ENCODE data around the gene MED9. TPM values are rescaled to one million over a fixed set of nuclear protein-coding genes. Genes with fewer than 3 reads are reported as not detected.

The MED9 gene
- polyA plus RNA-seq, 4 donors: 11.6 to 18.6 (median 16.9) TPM

DNA sequence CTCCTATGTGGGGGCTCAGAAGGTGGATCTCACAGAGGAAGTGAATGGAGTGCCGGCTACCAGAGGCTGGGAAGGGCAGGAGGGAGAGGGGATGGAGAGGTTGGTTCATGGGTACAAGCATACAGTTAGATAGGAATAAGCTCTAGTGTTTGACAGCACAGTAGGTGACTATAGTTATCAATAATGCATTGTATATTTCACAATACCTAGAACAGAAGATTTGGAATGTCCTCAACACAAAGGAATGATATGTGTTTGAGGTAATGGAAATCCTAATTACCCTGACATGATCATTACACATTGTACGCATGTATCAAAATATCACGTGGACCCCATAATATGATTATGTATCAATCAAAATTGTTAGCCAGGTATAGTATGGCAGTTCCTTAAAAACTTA, 38.9 kb upstream of the MED9 start:
- Histone ChIP-seq H3K9me3 (ENCODE audit: control insufficient read depth in 2 of 2, insufficient read depth in 1 of 2, low read depth in 1 of 2, low read length in 1 of 2) (no peaks in the 10 kb centered on the region), H3K36me3 (ENCODE audit: control insufficient read depth in 3 of 3, insufficient read depth in 2 of 3, low read depth in 1 of 3, low read length in 3 of 3) (no peaks in the 10 kb centered on the region), H3K27me3 (ENCODE audit: control insufficient read depth in 3 of 3, insufficient read depth in 3 of 3, low read length in 3 of 3) (no peaks in the 10 kb centered on the region), H3K4me3 (ENCODE audit: low read depth in 1 of 3, low read length in 3 of 3) (no peak overlapping the region), H3K27ac (ENCODE audit: low read depth in 1 of 3, low read length in 2 of 3) (no peak overlapping the region), H3K4me1 (ENCODE audit: control insufficient read depth in 3 of 3, insufficient read depth in 2 of 3, low read depth in 1 of 3, low read length in 2 of 3) (no peaks in the 10 kb centered on the region)
- FAIRE-seq: no peak
- WGBS, 3 donors: 89 to 93% (median 91%) methylated on average over 3 of the region's 3 CpGs
- no peak for DNase-seq

DNA sequence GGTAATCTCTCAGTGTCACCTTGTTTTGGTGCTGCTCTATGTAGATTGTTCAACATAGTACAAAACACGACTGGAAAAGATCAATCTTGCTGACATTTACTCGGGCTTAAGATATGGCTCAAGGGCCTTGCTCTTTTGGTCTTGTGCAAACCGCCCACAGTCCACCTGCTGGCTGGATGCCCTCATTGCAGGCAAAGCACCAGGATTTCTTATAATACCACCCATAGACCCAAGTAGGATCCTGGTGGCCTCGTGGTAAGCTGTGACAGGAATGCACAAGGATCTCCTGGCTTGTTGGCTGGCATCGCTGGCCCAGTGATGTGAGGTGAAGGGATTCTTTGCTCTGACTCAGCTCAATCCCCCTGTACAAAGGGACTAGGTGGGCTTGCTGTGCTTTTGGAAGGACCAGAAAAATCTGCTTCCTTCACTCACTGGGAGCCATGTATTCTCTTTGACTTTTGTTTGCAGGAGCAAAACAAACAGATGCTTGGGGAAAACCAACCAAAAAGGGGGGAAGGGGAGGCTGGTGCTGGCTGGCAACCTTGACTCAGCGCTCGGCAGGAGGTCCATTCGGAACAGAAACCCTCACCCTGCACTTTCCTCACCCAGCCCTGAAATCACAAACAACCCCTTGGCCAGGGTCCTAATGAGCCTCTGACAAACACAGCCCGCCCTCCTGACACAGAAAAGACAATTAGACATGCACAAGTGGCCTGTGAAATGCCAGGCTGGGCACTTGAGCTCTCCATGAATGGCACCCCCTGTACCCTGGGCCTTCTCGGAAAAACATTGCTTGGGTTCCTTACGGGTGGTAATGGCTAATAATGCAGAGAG, 36.6 kb upstream of the MED9 start:
- no peak overlapping the region for H3K4me3 ChIP-seq (ENCODE audit: low read depth in 1 of 3, low read length in 3 of 3)
- no peaks in the 10 kb centered on the region for H3K4me1 ChIP-seq (ENCODE audit: control insufficient read depth in 3 of 3, insufficient read depth in 2 of 3, low read depth in 1 of 3, low read length in 2 of 3)
- DNase-seq (peak; percentile 63 to 68), FAIRE-seq (no peak)
- no peaks in the 10 kb centered on the region for H3K9me3 ChIP-seq (ENCODE audit: control insufficient read depth in 2 of 2, insufficient read depth in 1 of 2, low read depth in 1 of 2, low read length in 1 of 2)
- H3K27me3 ChIP-seq (ENCODE audit: control insufficient read depth in 3 of 3, insufficient read depth in 3 of 3, low read length in 3 of 3): no peaks in the 10 kb centered on the region
- H3K36me3 ChIP-seq (ENCODE audit: control insufficient read depth in 3 of 3, insufficient read depth in 2 of 3, low read depth in 1 of 3, low read length in 3 of 3): no peaks in the 10 kb centered on the region
- H3K27ac ChIP-seq (ENCODE audit: low read depth in 1 of 3, low read length in 2 of 3): no peak overlapping the region
- WGBS, 3 donors: 56 to 69% (median 63%) methylated on average over 11 of the region's 11 CpGs

DNA sequence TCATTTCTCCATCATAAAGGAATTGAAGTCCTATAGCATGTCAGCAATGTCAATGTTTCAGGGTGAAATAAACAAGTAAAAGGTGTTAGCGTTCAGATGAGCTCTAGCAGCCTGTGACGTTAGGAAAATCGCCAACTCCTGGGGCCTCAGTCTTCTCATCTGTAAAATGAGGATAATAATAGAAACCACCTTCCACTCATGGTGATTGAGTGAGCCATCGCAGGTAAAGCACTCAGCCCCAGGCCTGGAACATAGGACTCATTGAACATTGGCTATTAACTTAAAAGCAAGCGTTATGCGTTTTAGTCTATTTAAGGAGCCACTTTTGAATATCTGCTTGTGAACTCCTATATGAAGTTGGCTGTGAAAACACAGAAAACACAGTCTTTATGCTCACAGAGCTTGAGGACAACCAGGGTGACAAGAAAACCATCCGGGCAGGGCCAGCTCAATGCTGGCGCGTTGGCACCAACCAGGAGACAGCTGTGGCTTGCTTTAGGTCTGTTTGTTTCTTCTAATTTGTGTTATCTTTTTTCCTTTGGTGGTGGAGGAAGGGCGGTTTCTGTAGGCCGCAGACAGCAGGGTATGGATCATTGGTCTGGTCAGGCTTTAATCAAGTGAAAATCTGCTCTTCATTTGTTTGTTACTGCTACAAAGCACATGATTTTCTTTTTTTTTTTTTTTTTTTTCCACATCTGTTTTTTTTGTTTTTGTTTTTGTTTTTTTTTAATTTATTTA, 35.7 kb upstream of the MED9 start:
- 91 to 94% (median 92%) methylated on average over 11 of the region's 11 CpGs for WGBS, 3 donors
- Histone ChIP-seq H3K27me3 (ENCODE audit: control insufficient read depth in 3 of 3, insufficient read depth in 3 of 3, low read length in 3 of 3) (no peaks in the 10 kb centered on the region), H3K27ac (ENCODE audit: low read depth in 1 of 3, low read length in 2 of 3) (no peak overlapping the region), H3K36me3 (ENCODE audit: control insufficient read depth in 3 of 3, insufficient read depth in 2 of 3, low read depth in 1 of 3, low read length in 3 of 3) (no peaks in the 10 kb centered on the region), H3K4me1 (ENCODE audit: control insufficient read depth in 3 of 3, insufficient read depth in 2 of 3, low read depth in 1 of 3, low read length in 2 of 3) (peaks cover 0 to 4% (median 0%) of the 10 kb centered on the region in 3 donors), H3K9me3 (ENCODE audit: control insufficient read depth in 2 of 2, insufficient read depth in 1 of 2, low read depth in 1 of 2, low read length in 1 of 2) (no peaks in the 10 kb centered on the region), H3K4me3 (ENCODE audit: low read depth in 1 of 3, low read length in 3 of 3) (no peak overlapping the region)
- DNase-seq (no peak), FAIRE-seq (no peak)

DNA sequence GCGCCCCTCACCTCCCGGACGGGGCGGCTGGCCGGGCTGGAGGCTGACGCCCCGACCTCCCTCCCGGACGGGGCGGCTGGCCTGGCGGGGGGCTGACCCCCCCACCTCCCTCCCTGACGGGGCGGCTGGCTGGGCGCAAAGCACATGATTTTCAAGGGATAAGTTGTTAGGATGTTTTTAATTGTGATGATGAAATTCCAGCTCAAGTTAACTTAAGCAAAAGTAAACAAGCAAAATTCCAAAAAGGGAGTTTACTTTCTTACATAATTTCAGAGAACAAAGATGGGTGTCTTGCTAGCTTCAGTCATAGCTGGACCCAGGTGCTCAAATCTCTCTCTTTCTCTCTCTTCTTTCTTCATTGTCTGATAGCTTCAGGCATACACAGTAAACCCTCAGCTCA, 33.6 kb upstream of the MED9 start:
- Histone ChIP-seq H3K27ac (ENCODE audit: low read depth in 1 of 3, low read length in 2 of 3) (peak overlapping the region in 1 of 3 donors; percentile 43), H3K36me3 (ENCODE audit: control insufficient read depth in 3 of 3, insufficient read depth in 2 of 3, low read depth in 1 of 3, low read length in 3 of 3) (no peaks in the 10 kb centered on the region), H3K9me3 (ENCODE audit: control insufficient read depth in 2 of 2, insufficient read depth in 1 of 2, low read depth in 1 of 2, low read length in 1 of 2) (no peaks in the 10 kb centered on the region), H3K27me3 (ENCODE audit: control insufficient read depth in 3 of 3, insufficient read depth in 3 of 3, low read length in 3 of 3) (no peaks in the 10 kb centered on the region), H3K4me3 (ENCODE audit: low read depth in 1 of 3, low read length in 3 of 3) (no peak overlapping the region), H3K4me1 (ENCODE audit: control insufficient read depth in 3 of 3, insufficient read depth in 2 of 3, low read depth in 1 of 3, low read length in 2 of 3) (peaks cover 0 to 4% (median 0%) of the 10 kb centered on the region in 3 donors)
- FAIRE-seq: no peak
- 75 to 89% (median 81%) methylated on average over 5 to 14 of the region's 14 CpGs for WGBS, 3 donors
- no peak for DNase-seq

DNA sequence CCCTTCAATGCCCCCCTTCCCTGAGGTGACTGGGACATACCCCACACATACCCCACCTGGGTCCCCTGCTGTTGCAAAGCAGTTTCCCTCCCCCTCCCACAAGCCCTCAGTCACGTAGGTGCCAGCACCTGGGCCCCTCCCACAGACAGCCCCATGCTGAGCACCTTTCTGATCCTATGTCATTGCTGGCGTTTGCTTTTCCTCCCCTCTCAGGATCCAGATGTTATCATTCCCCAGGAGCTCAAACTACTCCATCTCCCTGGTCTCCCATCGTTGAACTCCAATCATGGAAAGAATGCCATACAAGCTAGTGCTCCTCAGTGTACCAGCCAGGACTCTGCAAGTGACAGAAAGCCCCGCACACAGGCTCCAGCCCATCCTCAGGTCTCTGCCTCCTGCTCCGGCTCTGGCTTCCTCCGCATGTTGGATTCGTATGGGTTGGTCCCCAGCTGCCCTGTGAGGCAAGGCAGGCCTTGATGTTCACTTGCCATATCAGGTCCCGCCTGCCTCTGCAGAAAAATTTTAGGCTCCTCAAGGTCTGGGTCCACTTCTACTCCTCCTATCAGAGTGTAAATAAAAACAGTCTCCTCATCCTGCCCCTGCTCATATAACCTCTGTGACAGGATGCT, 31.4 kb upstream of the MED9 start:
- no peak overlapping the region for H3K4me3 ChIP-seq (ENCODE audit: low read depth in 1 of 3, low read length in 3 of 3)
- H3K36me3 ChIP-seq (ENCODE audit: control insufficient read depth in 3 of 3, insufficient read depth in 2 of 3, low read depth in 1 of 3, low read length in 3 of 3): no peaks in the 10 kb centered on the region
- H3K27ac ChIP-seq (ENCODE audit: low read depth in 1 of 3, low read length in 2 of 3): peak overlapping the region in 2 of 3 donors; percentile 8 to 41
- H3K27me3 ChIP-seq (ENCODE audit: control insufficient read depth in 3 of 3, insufficient read depth in 3 of 3, low read length in 3 of 3): peaks cover 0 to 1% (median 0%) of the 10 kb centered on the region in 3 donors
- FAIRE-seq: no peak
- WGBS, 3 donors: 59 to 79% (median 71%) methylated on average over 8 of the region's 8 CpGs
- no peaks in the 10 kb centered on the region for H3K9me3 ChIP-seq (ENCODE audit: control insufficient read depth in 2 of 2, insufficient read depth in 1 of 2, low read depth in 1 of 2, low read length in 1 of 2)
- H3K4me1 ChIP-seq (ENCODE audit: control insufficient read depth in 3 of 3, insufficient read depth in 2 of 3, low read depth in 1 of 3, low read length in 2 of 3): peaks cover 0 to 4% (median 0%) of the 10 kb centered on the region in 3 donors
- DNase-seq: no peak

DNA sequence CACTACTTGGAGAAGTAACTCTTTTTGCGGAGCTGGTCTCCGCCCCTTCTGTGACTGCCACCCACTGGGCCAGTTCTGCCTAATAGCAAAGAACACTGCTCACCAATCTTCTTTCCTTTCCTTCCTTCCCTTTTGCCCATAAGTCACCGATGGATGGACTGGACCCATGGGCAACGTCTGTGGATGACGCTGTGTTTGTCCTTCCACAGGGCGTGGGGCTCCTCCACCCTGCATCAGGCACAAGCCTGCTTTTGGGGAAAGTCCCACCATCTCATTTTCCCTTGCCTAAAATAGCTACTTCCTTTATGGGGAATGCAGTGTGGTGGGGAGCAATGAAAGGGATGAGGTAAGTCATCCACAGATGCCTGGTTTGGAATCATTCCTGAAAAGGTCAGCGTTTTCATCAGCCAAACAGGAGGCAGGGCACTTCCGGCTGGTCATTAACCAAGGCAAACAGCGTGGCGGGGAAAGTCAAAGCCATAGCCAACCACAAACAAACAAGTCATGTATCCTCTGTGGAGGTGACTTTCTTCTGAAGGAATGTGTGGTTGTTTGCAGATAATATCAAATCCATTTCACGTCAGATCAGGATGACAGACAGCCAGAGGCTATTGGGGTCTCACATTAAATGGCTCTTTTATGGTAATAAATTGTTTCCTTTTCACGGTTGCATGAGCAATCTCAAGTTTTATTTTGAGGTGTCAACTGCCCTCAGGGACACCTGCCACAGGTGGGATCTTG, 30.7 kb upstream of the MED9 start:
- Histone ChIP-seq H3K36me3 (ENCODE audit: control insufficient read depth in 3 of 3, insufficient read depth in 2 of 3, low read depth in 1 of 3, low read length in 3 of 3) (no peaks in the 10 kb centered on the region), H3K9me3 (ENCODE audit: control insufficient read depth in 2 of 2, insufficient read depth in 1 of 2, low read depth in 1 of 2, low read length in 1 of 2) (no peaks in the 10 kb centered on the region), H3K27ac (ENCODE audit: low read depth in 1 of 3, low read length in 2 of 3) (peak overlapping the region in 2 of 3 donors; percentile 8 to 60), H3K4me3 (ENCODE audit: low read depth in 1 of 3, low read length in 3 of 3) (no peak overlapping the region), H3K27me3 (ENCODE audit: control insufficient read depth in 3 of 3, insufficient read depth in 3 of 3, low read length in 3 of 3) (peaks cover 0 to 4% (median 0%) of the 10 kb centered on the region in 3 donors), H3K4me1 (ENCODE audit: control insufficient read depth in 3 of 3, insufficient read depth in 2 of 3, low read depth in 1 of 3, low read length in 2 of 3) (peaks cover 0 to 4% (median 0%) of the 10 kb centered on the region in 3 donors)
- FAIRE-seq (no peak), DNase-seq (peak; percentile 16 to 41)
- WGBS, 3 donors: 36 to 48% (median 42%) methylated on average over 12 of the region's 12 CpGs

DNA sequence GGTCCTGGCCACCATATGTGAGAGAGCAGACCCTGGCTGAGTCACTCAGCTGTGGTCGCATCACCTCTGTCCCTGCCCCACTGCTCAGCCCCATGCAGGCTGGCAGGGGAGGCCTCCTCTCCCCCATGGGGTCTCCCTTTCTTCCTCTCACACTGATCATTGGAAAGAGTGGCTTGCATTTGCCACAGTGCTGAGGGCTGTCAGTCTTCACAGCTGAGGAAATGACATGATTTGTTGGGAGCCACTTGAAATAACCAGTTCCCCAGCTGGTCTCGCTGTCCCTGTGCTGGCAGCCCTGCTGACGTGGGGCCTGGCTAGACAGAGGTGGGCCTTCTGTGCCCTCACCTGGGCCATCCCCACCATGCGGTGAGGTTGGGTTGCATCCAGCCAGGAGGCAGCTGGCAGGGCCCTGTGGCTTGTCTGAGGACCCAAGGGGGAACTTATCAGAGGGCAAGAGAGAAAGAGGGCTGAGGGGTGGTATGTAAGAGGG, 30.1 kb upstream of the MED9 start:
- Histone ChIP-seq H3K36me3 (ENCODE audit: control insufficient read depth in 3 of 3, insufficient read depth in 2 of 3, low read depth in 1 of 3, low read length in 3 of 3) (no peaks in the 10 kb centered on the region), H3K4me1 (ENCODE audit: control insufficient read depth in 3 of 3, insufficient read depth in 2 of 3, low read depth in 1 of 3, low read length in 2 of 3) (peaks cover 0 to 4% (median 0%) of the 10 kb centered on the region in 3 donors), H3K27ac (ENCODE audit: low read depth in 1 of 3, low read length in 2 of 3) (peak overlapping the region in 1 of 3 donors; percentile 60), H3K9me3 (ENCODE audit: control insufficient read depth in 2 of 2, insufficient read depth in 1 of 2, low read depth in 1 of 2, low read length in 1 of 2) (no peaks in the 10 kb centered on the region), H3K27me3 (ENCODE audit: control insufficient read depth in 3 of 3, insufficient read depth in 3 of 3, low read length in 3 of 3) (peaks cover 0 to 4% (median 0%) of the 10 kb centered on the region in 3 donors), H3K4me3 (ENCODE audit: low read depth in 1 of 3, low read length in 3 of 3) (no peak overlapping the region)
- DNase-seq: no peak
- no peak for FAIRE-seq
- 79 to 97% (median 94%) methylated on average over 4 of the region's 4 CpGs for WGBS, 3 donors

All from small intestine (tissue), 7 donors.